Activated CD4-positive, alpha-beta T cell treated with anti-CD3 and anti-CD28 coated beads, Interleukin-2, Interleukin-6, amounts not matched to agents 100 ng/mL and 50 ng/mL, durations not matched to agents 16 hours and 8 hours (primary cell): ENCODE results near the gene PAPOLA.
"Not testable (repeated sequence)": the region's sequence is repeated elsewhere in the genome, so short reads cannot be mapped to it uniquely, and the experiment has no call there.

Experiments
- DNase-seq: peaks from one replicate; pipeline ENCODE4 v3.0.0-alpha.2; 2020

The PAPOLA gene

DNA sequence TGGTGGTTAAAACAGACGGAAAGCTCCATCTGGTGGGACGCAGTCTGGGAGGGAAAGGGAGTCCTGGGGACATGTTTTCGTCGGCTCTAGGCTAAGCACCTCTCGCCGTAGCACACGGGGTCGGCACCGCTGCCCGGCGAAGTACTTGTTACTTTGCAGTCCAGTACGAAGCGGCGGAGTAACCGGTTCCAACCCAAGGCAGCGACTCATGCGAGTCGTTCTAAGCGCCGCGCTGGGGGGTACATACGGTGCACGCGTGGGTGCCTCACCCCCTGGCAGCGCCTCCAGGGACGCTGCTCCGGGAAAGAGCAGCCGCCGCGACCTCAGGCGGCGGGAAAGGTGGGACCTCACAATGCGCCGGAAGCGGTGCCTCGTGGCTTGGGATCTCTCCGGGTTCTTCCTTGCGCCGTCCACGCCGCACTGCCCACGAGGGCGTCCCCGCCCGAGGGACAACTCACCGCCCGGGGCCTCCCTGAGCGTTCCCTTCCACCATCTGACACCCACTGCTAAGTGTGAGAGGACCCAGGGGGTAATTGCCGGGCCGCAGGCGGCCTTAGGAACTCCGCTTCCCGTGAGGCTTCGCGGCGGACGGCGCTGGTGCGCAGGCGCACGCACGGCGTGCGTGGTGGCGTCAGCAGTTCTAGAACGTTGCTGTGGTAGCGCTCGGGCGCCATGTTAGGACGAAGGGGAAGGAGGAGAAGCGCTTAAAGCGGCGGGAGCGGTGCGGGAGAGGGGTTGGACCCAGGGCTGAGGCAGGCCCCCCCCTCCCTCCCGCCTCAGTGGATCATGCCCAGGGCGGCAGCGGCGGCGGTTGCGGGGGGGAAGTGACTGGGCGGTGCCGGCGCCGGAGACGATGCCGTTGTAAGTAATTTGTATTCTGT lies at the start of gene PAPOLA:
Gene PAPOLA (plus strand): TSS at position 643 of the 881 bp plus-strand sequence. CDS start 211 bp downstream, at position 854.
- DNase-seq: peak; percentile 97

DNA sequence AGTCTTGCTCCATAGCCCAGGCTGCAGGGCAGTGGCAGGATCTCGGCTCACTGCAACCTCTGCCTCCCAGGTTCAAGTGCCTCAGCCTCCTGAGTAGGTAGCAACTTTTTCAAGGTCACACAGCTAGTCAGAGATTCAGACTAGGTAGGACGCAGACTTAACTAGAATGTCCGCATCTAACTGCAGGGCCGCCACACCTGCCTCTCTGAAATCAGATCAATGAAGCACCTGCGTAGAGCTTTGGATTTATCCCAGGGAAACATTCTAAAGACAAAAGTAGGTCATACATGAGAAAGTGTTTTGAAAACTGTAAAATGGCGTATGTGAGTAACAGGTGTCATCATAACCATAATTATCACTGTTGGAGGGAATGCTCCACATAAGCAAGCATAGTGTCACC lies 49.5 kb upstream of the PAPOLA start:
- no peak for DNase-seq

DNA sequence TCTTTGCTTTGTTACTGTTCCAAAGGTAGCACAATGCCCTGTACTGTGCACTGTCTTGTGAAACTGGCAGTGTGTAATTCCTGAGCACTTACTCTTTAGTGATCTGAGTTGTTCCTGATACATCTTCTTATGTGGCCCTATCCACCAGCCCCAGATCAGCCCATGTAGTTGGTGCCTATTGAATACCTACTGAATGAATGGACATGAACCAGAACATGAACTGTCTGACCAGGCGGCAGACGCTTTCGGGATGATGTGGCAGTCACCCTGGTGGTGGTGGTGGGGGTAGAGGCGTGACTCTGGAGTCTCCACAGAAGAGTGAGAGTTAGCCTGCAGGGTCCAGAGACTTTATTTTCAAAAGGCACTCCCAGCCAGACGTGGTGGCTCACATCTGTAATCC lies 46.6 kb upstream of the PAPOLA start:
- no peak for DNase-seq

DNA sequence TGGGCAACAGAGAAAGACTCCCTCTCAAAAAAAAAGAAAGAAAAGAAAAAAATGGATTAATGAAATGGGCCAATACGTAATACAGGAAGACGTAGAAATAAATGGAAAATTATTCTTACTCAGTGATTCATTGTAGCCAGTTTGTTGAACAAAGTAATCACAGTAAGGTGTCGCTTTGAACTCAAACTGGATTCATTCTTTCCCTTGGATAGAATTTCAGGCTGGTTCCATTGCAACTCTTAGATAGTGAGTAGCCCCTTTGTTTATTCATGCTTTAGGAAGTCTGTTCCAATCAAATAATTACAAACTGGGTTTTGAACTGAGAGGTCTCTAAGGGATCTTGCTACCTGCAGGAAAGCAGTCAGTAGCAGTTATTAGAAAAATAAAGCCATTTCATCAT lies 42.3 kb upstream of the PAPOLA start:
- no peak for DNase-seq

DNA sequence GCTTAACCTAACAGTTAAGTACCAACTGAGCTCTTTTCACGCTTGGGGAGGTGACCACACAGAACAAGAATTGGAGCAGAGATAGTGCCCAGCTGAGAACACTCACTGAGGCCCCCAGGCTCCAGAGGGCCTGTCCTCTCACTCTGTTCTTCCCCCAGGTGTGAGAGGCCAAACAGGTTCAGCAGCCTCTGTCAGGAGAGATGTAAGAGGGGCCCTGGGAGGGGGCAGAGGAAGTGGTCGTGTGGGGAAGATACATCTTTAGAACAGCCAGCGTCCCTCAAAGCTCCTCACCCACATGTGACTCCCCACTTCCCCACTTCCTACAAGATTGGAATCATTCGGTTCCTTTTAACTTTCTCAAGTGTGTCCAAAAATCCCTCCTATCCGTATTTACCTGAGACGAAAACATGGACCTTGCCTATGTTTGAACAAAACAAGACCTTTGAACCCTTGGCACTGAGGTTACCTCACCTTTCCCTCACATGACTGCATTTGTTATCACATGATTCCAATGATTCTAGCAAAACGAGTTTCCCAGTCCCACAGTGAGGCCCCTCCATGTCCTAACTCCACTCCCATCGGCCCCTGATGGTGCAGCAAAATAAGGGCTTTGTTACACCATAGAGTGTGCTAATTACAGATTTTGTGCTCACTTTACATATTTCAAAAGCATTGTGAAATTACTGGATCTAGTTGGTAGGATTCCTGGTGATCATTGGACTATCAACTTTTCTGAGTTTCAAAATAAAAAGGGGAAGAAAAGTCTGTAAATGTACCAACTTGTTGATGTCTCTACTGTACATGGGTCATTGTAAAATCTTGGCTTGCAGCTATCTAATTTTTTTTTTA lies 40.0 kb upstream of the PAPOLA start:
- DNase-seq: no peak

DNA sequence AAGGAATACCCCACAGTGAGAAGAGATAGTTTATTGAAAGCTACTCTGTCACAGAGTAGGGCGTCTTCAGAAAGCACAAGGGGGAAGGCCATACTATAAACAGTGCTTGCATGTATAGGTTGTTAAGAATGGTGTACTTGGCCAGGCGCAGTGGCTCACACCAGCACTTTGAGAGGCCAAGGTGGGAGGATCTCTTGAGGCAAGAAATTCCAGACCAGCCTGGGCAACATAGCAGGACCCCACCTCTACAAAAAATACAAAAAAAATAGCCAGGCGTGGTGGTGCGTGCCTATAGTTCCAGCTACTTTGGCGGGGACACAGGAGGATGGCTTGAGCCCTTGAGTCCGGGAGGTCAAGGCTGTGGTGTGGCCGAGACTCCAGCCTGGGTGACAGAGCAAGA lies 38.0 kb upstream of the PAPOLA start:
- DNase-seq: no peak

DNA sequence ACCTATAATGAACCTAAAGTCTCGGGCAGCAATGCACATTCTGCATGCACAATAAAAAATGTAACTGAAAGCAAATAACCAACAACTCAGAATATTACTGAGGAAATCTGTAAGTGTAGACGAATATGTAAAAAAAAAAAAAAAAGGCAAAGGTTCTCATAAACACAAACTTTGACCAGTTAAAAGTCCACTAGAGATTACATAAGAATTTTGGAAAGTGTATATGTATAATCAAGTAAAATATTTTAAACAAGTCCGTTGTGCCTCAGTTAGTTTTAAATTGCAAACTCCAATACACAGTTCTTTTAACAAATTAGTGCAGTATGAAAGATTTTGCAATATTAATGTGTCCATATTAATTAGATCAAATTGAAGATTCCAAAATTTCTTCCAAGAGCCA lies 35.3 kb upstream of the PAPOLA start:
- no peak for DNase-seq

DNA sequence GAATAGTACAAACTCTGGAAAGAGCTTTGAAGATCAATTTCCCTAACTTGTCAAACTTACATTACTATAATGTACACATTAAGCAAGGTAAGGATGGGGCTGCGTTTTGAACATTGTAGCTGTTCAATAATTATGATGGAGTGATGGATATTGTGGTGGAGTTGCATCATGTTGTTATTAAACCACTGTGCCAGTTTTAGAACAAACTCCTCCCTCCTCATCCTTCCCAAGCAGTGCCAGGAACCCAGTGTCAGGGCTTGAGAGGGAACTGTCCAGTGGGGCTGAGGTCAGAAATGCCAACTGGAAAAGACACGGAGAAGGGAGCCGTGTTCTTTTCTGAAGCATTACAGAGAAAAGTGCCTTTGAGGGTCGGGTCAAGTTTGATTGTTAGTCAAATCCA lies 31.9 kb upstream of the PAPOLA start:
- DNase-seq: no peak

DNA sequence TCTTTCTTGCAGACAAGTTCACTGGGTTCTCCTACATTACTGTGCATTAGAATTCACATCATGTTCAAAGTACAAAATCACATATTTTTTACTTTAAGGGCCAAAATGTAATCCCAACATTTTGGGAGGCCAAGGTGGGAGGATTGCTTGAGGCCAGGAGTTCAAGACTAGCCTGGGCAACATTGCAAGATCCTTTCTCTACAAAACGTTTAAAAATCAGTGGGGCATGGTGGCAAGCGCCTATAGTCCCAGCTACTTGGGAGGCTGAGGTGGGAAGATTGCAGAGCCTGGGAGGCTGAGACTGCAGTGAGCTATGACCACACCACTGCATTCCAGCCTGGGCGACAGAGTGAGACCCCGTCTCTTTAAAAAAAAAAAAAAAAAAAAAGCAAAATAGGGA lies 31.2 kb upstream of the PAPOLA start:
- DNase-seq: not testable (repeated sequence)

DNA sequence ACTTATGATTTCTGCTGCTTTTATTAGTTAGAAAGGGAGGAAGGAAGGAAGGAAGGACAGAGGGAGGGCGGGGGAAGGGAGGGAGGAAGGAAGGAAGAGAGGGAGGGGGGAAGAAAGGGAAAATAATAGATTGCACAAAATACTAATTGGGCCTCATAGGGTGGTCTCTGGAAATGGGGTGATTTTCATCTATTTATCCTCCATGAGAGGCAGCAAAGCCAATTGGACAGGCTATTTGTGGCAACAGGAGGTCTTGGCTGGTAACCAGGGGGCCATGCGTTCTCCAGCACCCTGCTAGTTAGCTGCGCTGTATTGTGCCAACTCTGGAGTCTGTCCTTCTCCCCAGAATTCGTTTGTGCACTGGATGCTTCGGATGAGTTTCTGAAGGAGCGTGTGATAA lies 24.1 kb upstream of the PAPOLA start:
- no peak for DNase-seq

DNA sequence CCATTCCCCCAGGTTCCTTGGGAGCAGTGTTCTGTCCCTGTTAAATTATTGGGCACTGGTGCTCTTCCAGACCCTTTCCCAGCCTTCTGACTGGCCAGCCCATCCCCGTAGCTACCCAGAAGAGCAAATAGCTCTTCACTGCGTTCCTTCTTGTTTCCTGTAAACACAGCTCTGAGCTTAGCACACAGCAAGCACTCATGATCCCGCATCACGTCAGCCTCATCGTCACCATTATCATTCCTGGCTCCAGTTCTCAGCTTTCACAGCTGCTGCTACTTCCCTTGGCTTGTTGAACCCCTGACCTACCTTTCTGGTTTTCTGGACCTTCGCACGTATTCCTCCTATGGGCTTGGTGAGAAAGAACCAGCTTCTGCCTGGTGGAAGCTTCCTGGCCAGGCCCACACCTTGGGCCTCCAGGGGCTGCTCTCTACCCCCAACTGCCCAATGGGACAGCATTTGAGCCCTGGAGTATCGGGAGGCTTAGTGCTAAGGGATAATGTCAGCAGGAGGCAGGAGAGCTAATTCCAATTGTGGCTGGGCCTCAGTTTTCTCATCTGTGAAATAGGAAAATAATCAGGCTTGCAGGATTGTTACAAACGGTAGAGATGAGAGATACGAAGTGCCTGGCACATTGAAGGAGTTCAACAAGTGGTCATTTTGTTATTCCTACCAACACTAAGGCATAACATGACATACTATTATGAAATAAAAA lies 22.6 kb upstream of the PAPOLA start:
- no peak for DNase-seq

DNA sequence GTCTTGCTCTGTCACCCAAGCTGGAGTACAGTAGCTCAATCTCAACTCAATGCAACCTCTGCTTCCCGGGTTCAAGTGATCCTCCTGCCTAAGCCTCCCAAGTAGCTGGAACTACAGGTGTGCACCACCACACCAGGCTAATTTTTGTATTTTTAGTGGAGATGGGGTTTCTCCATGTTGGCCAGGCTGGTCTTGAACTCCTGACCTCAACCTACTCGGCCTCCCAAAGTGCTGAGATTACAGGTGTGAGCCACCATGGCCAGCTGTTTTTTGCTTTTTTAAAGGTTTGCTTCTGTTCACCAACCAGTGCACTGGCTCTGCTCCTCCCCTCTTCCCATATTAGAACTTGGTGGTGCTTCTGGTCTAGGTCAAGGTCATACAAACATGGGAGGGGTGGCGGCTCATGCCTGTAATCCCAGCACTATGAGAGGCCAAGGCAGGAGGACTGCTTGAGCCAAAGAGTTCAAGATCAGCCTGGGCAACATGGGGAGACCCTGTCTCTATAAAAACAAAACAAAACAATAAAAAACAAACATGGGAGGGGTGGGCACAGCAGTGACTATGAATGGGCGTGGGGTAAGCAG lies 20.4 kb upstream of the PAPOLA start:
- no peak for DNase-seq

DNA sequence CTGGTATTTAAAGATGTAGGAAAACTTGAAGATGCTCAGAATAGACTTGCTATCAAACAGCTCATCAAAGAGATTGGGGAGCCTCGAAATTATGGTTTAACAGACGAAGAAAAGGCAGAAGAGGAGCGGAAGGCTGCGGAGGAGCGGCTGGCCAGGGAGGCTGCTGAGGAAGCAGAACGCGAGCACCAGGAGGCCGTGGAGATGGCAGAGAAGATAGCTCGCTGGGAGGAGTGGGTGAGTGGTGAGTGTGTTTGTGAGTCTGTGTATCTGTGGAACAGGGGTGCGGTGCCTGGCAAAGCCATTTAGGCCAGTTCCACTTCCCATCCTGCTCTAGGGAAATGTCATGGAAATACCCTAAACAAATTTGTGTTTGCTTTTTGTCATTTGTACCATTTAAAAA lies 19.2 kb upstream of the PAPOLA start:
- DNase-seq: no peak

DNA sequence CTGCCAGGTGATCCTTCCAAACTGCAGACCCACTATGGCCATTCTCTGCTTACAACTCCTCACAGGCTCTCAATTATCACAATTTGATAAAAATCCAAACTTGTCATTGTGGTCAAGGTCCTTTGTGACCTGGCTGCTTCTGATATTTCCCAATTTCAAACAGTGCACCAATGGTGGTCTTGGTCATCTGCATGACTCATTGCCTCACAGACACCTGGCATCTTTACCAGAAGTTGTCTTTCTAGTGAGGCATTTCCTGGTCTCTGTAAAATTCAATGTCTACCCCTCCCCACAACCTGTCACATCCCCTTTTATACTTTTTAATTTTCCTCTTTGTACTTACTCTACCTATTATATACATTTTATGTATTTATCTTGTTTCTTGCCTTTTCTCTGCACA lies 17.8 kb upstream of the PAPOLA start:
- no peak for DNase-seq

DNA sequence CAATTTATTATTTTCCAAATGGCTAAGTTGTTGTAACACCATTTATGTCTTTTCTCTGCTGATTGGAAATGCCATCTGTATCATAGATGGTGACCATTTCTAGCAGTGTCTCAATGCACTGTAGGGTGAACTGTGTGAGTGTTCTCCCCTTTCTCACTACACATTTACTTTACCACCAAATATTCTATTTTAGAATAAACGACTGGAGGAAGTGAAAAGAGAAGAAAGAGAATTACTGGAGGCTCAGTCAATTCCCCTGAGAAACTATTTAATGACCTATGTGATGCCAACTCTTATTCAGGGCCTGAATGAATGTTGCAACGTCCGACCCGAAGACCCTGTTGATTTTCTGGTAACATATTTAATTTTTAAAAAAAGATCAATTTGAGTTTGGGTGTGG lies 15.5 kb upstream of the PAPOLA start:
- no peak for DNase-seq

DNA sequence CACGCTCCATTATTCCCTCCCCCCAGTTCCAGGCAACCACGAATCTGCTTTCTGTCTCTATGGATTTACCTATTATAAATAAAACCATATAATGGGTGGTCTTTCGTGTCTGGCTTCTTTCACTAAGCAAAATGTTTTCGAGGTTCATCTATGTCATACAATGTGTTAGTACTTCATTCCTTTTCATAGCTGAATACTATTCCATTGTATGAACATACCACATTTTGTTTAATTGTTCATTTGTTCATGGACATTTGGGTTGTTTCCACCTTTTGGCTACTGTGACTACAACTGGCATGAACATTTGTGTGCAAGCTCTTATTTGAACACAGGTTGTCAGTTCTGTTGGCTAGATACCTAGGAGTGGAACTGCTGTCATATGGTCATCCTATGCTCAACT lies 12.9 kb upstream of the PAPOLA start:
- no peak for DNase-seq

DNA sequence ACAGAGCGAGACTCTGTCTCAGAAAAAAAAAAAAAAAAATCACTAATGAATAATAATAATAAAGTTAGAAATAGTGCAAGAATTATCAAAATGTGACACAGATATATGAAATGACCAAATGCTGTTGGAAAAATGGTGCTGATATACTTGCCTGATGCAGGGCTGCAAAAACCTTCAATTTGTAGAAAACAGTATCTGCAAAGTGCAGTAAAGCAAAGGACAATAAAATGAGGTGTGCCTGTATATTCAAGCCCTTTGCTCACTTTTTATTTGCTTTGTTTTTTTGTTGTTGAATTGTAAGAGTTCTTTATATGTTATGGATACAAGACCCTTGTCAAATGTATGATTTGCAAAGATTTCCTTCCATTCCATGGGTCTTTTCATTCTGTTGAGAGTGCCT lies 9.0 kb upstream of the PAPOLA start:
- DNase-seq: no peak

DNA sequence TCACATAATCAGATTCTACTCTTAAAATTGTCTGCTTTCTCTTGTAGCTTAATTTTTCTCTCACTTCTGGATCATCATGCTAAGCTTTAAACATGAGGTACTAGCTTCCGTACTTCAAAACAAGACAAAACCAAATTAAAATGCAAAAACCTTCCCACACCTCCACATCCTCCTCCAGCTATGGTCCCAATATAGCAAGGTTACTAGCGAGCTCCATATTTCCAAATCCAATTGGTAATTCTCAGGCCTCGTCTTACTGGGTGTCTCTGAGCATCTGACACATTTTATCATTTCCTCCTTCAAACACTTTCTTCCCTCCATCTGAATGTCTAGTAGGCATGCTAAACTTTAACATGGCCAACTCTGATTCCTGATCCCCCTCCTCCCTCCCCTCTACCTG lies 7.9 kb upstream of the PAPOLA start:
- no peak for DNase-seq

DNA sequence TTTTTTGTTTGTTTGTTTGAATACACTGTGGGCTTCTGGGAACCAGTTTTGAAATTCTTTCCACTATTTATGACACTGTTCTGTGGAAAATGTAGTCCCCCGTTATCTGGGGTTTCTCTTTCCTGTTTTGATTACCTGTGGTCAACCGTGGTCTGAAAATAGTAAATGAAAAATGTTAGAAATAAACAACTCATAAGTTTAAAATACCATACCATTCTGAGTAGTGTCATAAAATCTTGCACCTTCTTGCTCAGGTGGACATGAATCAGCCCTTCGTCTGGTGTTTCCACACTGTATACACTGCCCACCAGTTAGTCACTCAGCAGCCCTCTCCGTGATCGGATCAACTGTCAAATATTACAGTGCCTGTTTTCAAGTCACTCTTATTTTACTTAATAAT lies 5.1 kb upstream of the PAPOLA start:
- DNase-seq: no peak

DNA sequence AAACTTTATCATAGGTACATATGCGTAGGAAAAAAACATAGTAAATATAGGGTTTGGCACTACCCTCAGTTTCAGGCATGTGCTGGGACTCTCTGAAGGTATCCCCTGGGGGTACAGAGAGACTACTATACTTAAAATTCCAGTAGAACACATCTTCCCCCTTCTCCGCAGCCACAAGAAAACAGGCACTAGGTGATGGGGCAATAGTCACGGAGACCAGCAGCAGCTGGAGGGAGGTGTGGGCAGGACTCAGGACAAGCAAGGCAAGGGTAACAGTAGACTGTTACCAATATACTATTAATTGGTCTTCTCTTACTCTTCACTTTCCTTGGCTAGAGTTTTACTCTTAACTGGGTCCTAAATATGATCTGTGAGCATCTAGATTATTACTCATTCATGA lies 4.6 kb upstream of the PAPOLA start:
- no peak for DNase-seq

DNA sequence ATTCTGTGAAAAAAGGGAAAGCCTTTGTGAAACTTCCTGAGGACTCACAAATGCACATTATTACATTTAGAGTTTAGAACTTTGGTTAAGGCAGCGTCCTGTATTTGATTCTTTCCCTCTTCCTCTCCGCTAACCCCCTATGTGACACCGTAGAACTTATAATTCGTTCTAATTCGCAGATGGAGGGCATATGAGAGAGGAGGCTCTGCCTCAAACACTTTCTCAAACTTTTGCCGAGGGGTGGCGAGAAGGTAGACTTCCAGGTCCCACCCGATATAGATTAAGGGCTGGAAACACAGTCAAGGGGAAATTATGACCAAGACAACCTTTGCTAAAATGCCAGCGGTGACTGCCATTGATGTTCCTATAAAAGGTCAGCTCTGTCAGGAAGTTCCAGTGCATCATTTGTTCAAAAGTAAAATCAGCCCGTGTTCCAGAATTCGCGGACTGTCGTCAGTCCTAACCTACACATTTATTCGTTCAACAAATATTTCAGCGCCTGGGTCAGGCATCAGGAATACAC lies 904 bp upstream of the PAPOLA start:
- no peak for DNase-seq

DNA sequence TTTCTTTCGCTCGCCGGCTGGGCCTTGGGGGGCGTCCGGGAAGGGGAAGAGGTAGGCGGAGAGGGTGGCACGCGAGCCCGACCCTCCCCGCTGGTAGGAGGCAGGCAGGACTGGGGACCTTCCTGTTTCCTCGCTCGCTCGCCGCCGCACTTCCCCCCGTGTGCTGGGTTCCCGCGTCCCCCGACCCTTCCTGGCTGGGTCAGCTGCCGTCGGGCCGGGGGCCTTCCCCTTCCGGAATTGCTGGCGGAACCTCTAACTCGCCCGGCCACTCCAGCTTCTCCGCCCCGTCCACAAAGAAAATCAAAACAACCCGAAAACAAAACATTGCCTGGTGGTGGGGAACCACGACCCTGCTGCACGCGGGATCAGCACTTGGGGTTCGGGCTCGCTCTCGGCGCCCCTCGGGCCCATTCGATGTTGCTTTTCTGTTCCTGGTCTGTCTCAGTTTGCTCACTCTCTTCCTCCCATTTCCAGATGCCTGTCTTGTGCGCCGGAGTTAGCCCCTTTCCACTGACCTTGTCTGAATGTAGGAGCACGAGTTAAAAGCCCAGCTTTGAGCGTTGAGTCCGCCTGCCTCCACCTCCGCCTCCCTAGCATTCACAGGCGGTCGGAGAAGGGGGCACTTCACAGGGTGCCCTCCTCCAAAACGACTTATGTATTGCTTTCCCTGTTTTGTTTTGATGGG lies 581 bp downstream of the PAPOLA start:
- peak; percentile 64 for DNase-seq
